Left colon (tissue), 2 donors: ENCODE results near the gene GRM8. TPM values are rescaled to one million over a fixed set of nuclear protein-coding genes. Genes with fewer than 3 reads are reported as not detected.

Experiments
- ATAC-seq: fragments of 200-7000 bp; cut with Tn5 transposase; one replicate; pipeline ENCODE4 v1.9.1; 2020; ENCODE audit warnings: mild to moderate bottlenecking, moderate library complexity
- DNase-seq, 2 donors: peaks; one replicate each; pipeline ENCODE4 v3.0.0-alpha.2; 2020
- intact Hi-C, 2 donors: fragments of 100-400 bp; cut with DNase I in 1 of 2; cut with micrococcal nuclease in 1 of 2; formaldehyde crosslinking; loops; one replicate each; pipeline versions ENCODE4 v1.11.2 to v1.14.0; 2022; cut with DNase I, micrococcal nuclease
- total RNA-seq, 2 donors: library from RNA; stranded (reverse); fragmentation: NEBNext Ultra II Directional; extraction: Animal tissue kit (Norgen Biotek cat#: 25700); gene quantifications; one replicate each; pipeline ENCODE4 v1.2.1, GENCODE V29; 2021
- donor health status: DM: no; HTN: no; CAD: no.
- donor health status: DM: yes; HTN: yes; CAD: no.

The GRM8 gene
- total RNA-seq, 2 donors from 2014 or later = 3.3 to 5.1 TPM

- intact Hi-C loops = no loop called here
- DNase-seq (no peak), ATAC-seq (no peak)
Measured at GRCh38 chr7:127245002-127245401, 7.7 kb downstream of the GRM8 start.

GRCh38 chr7:127239814-127240213 is 12.9 kb downstream of the GRM8 start:
- DNase-seq = no peak
- intact Hi-C loops = no loop called here
- ATAC-seq = no peak

- intact Hi-C loops = no loop called here
- ATAC-seq (no peak), DNase-seq (no peak)
Measured at GRCh38 chr7:127233630-127234029, 19.1 kb downstream of the GRM8 start.

GRCh38 chr7:127231415-127231814 is 21.3 kb downstream of the GRM8 start:
- no peak for DNase-seq
- intact Hi-C loops = no loop called here
- ATAC-seq = no peak

- DNase-seq = no peak
- ATAC-seq = no peak
- intact Hi-C loops = no loop called here
Measured at GRCh38 chr7:127230192-127230925, 22.4 kb downstream of the GRM8 start.

GRCh38 chr7:127226685-127227374 is 25.9 kb downstream of the GRM8 start:
- intact Hi-C loops = no loop called here
- no peak for DNase-seq
- ATAC-seq = no peak

- intact Hi-C loops = no loop called here
- DNase-seq (no peak), ATAC-seq (no peak)
Measured at GRCh38 chr7:127221731-127222130, 31.0 kb downstream of the GRM8 start.

- ATAC-seq = no peak
- intact Hi-C loops = no loop called here
- DNase-seq = no peak
Measured at GRCh38 chr7:127214956-127215718, 37.6 kb downstream of the GRM8 start.

GRCh38 chr7:127209886-127210285 is 42.9 kb downstream of the GRM8 start:
- ATAC-seq = no peak
- intact Hi-C loops = no loop called here
- no peak for DNase-seq

GRCh38 chr7:127208860-127209259 is 43.9 kb downstream of the GRM8 start:
- ATAC-seq = no peak
- DNase-seq = no peak
- intact Hi-C loops = no loop called here

- DNase-seq (no peak), ATAC-seq (no peak)
- intact Hi-C loops = no loop called here
Measured at GRCh38 chr7:127208351-127208750, 44.4 kb downstream of the GRM8 start.

- ATAC-seq = no peak
- intact Hi-C loops = no loop called here
Measured at GRCh38 chr7:127207806-127208205, 44.9 kb downstream of the GRM8 start.

GRCh38 chr7:127207230-127207629 is 45.5 kb downstream of the GRM8 start:
- no peak for ATAC-seq
- DNase-seq = no peak
- intact Hi-C loops = no loop called here

More at GRCh38 chr7:127207806-127208205, 44.9 kb downstream of the GRM8 start:
- DNase-seq = no peak

GRCh38 chr7:127194571-127194970 is 58.2 kb downstream of the GRM8 start:
- intact Hi-C loops = no loop called here
- ATAC-seq (no peak), DNase-seq (no peak)

GRCh38 chr7:127189886-127190285 is 62.9 kb downstream of the GRM8 start:
- intact Hi-C loops = no loop called here
- DNase-seq = no peak
- ATAC-seq = no peak

GRCh38 chr7:127189074-127189473 is 63.7 kb downstream of the GRM8 start:
- intact Hi-C loops = no loop called here
- DNase-seq (no peak), ATAC-seq (no peak)

- DNase-seq (no peak), ATAC-seq (no peak)
Measured at GRCh38 chr7:127187740-127188139, 65.0 kb downstream of the GRM8 start.

GRCh38 chr7:127186686-127187085 is 66.1 kb downstream of the GRM8 start:
- DNase-seq (no peak), ATAC-seq (no peak)
- intact Hi-C loops = no loop called here

More at GRCh38 chr7:127187740-127188139, 65.0 kb downstream of the GRM8 start:
- intact Hi-C loops = no loop called here

- no peak for ATAC-seq
- DNase-seq = no peak
- intact Hi-C loops = no loop called here
Measured at GRCh38 chr7:127177156-127177555, 75.6 kb downstream of the GRM8 start.

- ATAC-seq (no peak), DNase-seq (no peak)
- intact Hi-C loops = no loop called here
Measured at GRCh38 chr7:127162366-127162765, 90.4 kb downstream of the GRM8 start.
